SK-N-SH (cell line): ENCODE results near the gene NIT1. TPM values are rescaled to one million over a fixed set of nuclear protein-coding genes. Genes with fewer than 3 reads are reported as not detected.

Source experiments
- CTCF ChIA-PET: fragments of 300-600, 350-600 bp; formaldehyde crosslinking; extraction: SDS; loops from one replicate; lab custom pipeline; 2021; lab: Yijun Ruan, JAX
- POLR2A ChIA-PET: fragments of 350-600 bp; sonication (Branson Sonifier 250); formaldehyde crosslinking; extraction: SDS; loops from one replicate; lab custom pipeline; 2020; ENCODE audit warnings: antibody characterized with exemption, inconsistent platforms; lab: Yijun Ruan, JAX
- DNase-seq: peaks from one replicate; pipeline ENCODE4 v3.0.0; 2012
- H2AFZ ChIP-seq: fragments of 200-600 bp; sonication (generic); 2 replicates; pipeline ENCODE4 v1.8.1; 2016; ENCODE audit warnings: antibody characterized with exemption, mild to moderate bottlenecking, low read depth
- H3F3A ChIP-seq: fragments of 200-600 bp; sonication (generic); replicated peaks from 2 replicates; pipeline ENCODE3; 2016; ENCODE audit warnings: antibody characterized with exemption, mild to moderate bottlenecking; ENCODE audit not compliant: insufficient read depth
- H3K27ac ChIP-seq, 2 experiments: fragments of 200-500 bp in 1 of 2; fragments of 200-600 bp in 1 of 2; sonication (Bioruptor generic) in 1 of 2; sonication (generic), shearing (Covaris generic) in 1 of 2; 2 replicates each; pipeline versions ENCODE4 v1.5.1 to v1.6.1; 2014 to 2016; ENCODE audit warnings: low read depth in 2 of 2, inconsistent platforms in 1 of 2, low read length in 1 of 2, mild to moderate bottlenecking in 1 of 2, mixed read lengths in 1 of 2
- H3K27me3 ChIP-seq: fragments of 200-600 bp; sonication (generic), shearing (Covaris generic); 2 replicates; pipeline ENCODE4 v1.6.1; 2016; ENCODE audit warnings: mixed run types; ENCODE audit not compliant: insufficient read depth
- H3K36me3 ChIP-seq, 2 experiments: fragments of 200-500 bp in 1 of 2; fragments of 200-600 bp in 1 of 2; sonication (Bioruptor generic) in 1 of 2; sonication (generic) in 1 of 2; replicated peaks in 1 of 2; 2 replicates each; pipeline versions ENCODE3 to v1.5.1; 2014 to 2016; ENCODE audit warnings: low read length in 1 of 2, mild to moderate bottlenecking in 1 of 2; ENCODE audit not compliant: insufficient read depth in 2 of 2, control insufficient read depth in 1 of 2
- H3K4me1 ChIP-seq, 2 experiments: fragments of 200-500 bp in 1 of 2; fragments of 200-600 bp in 1 of 2; sonication (Bioruptor generic) in 1 of 2; sonication (generic), shearing (Covaris generic) in 1 of 2; 2 replicates each; pipeline versions ENCODE4 v1.5.1 to v1.6.1; 2014 to 2016; ENCODE audit warnings: low read depth in 1 of 2, low read length in 1 of 2, mixed run types in 1 of 2; ENCODE audit not compliant: insufficient read depth in 2 of 2, control insufficient read depth in 1 of 2
- H3K4me2 ChIP-seq: fragments of 200-600 bp; sonication (generic), shearing (Covaris generic); 2 replicates; pipeline ENCODE4 v1.6.1; 2017; ENCODE audit warnings: mixed run types
- H3K4me3 ChIP-seq, 2 experiments: fragments of 200-500 bp in 1 of 2; fragments of 200-600 bp in 1 of 2; sonication (Bioruptor generic) in 1 of 2; sonication (generic), shearing (Covaris generic) in 1 of 2; 2 replicates each; pipeline versions ENCODE4 v1.5.1 to v1.8.1; 2014 to 2016; ENCODE audit warnings: low read depth in 2 of 2, inconsistent platforms in 1 of 2, low read length in 1 of 2, mild to moderate bottlenecking in 1 of 2, mixed read lengths in 1 of 2, moderate library complexity in 1 of 2
- H3K79me2 ChIP-seq: fragments of 200-600 bp; sonication (generic); 2 replicates; pipeline ENCODE4 v1.8.1; 2017; ENCODE audit warnings: mild to moderate bottlenecking; ENCODE audit not compliant: insufficient read depth
- H3K9ac ChIP-seq: fragments of 200-600 bp; sonication (generic); 2 replicates; pipeline ENCODE4 v1.6.1; 2017; ENCODE audit warnings: mixed run types
- H3K9me2 ChIP-seq: fragments of 200-600 bp; sonication (generic); 2 replicates; pipeline ENCODE4 v1.6.1; 2017; ENCODE audit warnings: mixed run types
- H3K9me3 ChIP-seq: fragments of 200-600 bp; sonication (generic); 2 replicates; pipeline ENCODE4 v1.6.1; 2017; ENCODE audit warnings: mixed run types, mild to moderate bottlenecking, moderate library complexity
- H4K20me1 ChIP-seq: fragments of 200-600 bp; sonication (generic); 2 replicates; pipeline ENCODE4 v1.6.1; 2017; ENCODE audit warnings: mild to moderate bottlenecking, mixed run types; ENCODE audit not compliant: insufficient read depth
- EP300 ChIP-seq, 2 experiments: IDR thresholded peaks; 2 replicates each; pipeline versions ENCODE4 v1.4.0 to v1.6.1; 2012; ENCODE audit warnings: borderline replicate concordance in 1 of 2, low read depth in 1 of 2, low read length in 1 of 2
- EZH2phosphoT487 ChIP-seq: fragments of 200-600 bp; sonication (generic); IDR thresholded peaks from 2 replicates; pipeline ENCODE4 v1.6.1; 2017; ENCODE audit warnings: low read depth, mixed run types, mild to moderate bottlenecking, antibody characterized with exemption, moderate library complexity, borderline replicate concordance
- FOXJ3 ChIP-seq: sonication (generic); formaldehyde crosslinking; IDR thresholded peaks from 2 replicates; pipeline ENCODE4 v1.5.1; 2020; ENCODE audit warnings: mild to moderate bottlenecking, missing genetic modification reagents
- FOXM1 ChIP-seq: IDR thresholded peaks from 2 replicates; pipeline ENCODE4 v1.4.0; 2012; ENCODE audit warnings: low read depth, mild to moderate bottlenecking
- MAX ChIP-seq: IDR thresholded peaks from 2 replicates; pipeline ENCODE4 v1.4.0; 2012; ENCODE audit warnings: low read depth
- MEF2A ChIP-seq: IDR thresholded peaks from 2 replicates; pipeline ENCODE4 v1.4.0; 2012; ENCODE audit warnings: low read depth, borderline replicate concordance
- NFIC ChIP-seq: IDR thresholded peaks from 2 replicates; pipeline ENCODE4 v1.4.0; 2012; ENCODE audit warnings: borderline replicate concordance
- NRF1 ChIP-seq: IDR thresholded peaks from 2 replicates; pipeline ENCODE4 v1.6.1; 2012; ENCODE audit warnings: low read depth, mild to moderate bottlenecking, low read length
- PBX3 ChIP-seq: IDR thresholded peaks from 2 replicates; pipeline ENCODE4; 2012
- POLR2AphosphoS5 ChIP-seq: IDR thresholded peaks from 2 replicates; pipeline ENCODE4 v1.6.1; 2012; ENCODE audit warnings: low read depth, low read length
- REST ChIP-seq: IDR thresholded peaks from 2 replicates; pipeline ENCODE4 v1.6.1; 2012; ENCODE audit warnings: mild to moderate bottlenecking, low read depth, low read length, moderate library complexity
- SIN3A ChIP-seq: IDR thresholded peaks from 2 replicates; pipeline ENCODE4 v1.6.1; 2012; ENCODE audit warnings: low read depth, mild to moderate bottlenecking, low read length, moderate library complexity, borderline replicate concordance
- TCF12 ChIP-seq: IDR thresholded peaks from 2 replicates; pipeline ENCODE4 v1.4.0; 2012
- USF1 ChIP-seq: IDR thresholded peaks from 2 replicates; pipeline ENCODE4 v1.4.0; 2012; ENCODE audit warnings: low read depth, borderline replicate concordance
- WGBS: methylation state at CpG from one replicate; pipeline ENCODE4 v1.1.6; 2017; ENCODE audit warnings: low lambda C conversion rate; 5-methylcytosine and 5-hydroxymethylcytosine counted together
- polyA plus RNA-seq, 3 experiments: library from polyadenylated mRNA; depleted of rRNA; stranded (reverse); fragments of >200 nt; gene quantifications; 2 replicates each; pipeline ENCODE4 v1.2.3, GENCODE V29; 2012

Gene NIT1
- polyA plus RNA-seq, 1 of the 3 experiments (the other 2 are of a cell fraction): 38.7 TPM

GRCh38 chr1:161153176-161153575 is 35.3 kb downstream of the NIT1 start:
- H3K4me1 ChIP-seq: peaks cover 0 to 4% of the 10 kb centered on the region in 2 experiments; a peak in 3 of 4 replicates
- POLR2A ChIA-PET: interaction anchor here (0.6 to 1.3 kb wide), 5 partner anchors 13 to 108 kb away, joined by 3 to 12 read pairs (median 3); partner anchors contain the start of genes DEDD, KLHDC9, PPOX and USF1
- 27% methylated on average over 9 of the region's 9 CpGs for WGBS

More at GRCh38 chr1:161153176-161153575, 35.3 kb downstream of the NIT1 start:
- peak overlapping the region; percentile 97 for H3K27ac ChIP-seq
- H4K20me1 ChIP-seq: no peaks in the 10 kb centered on the region
- CTCF ChIA-PET: interaction anchor here (0.8 to 1.6 kb wide), 4 partner anchors 10 to 81 kb away, joined by 3 to 5 read pairs (median 4); no protein-coding TSS in a partner anchor
- no peaks in the 10 kb centered on the region for H3K27me3 ChIP-seq
- no peaks in the 10 kb centered on the region for H3K9me3 ChIP-seq
- H3F3A ChIP-seq: no peaks in the 10 kb centered on the region
- no peak for DNase-seq
- peak overlapping the region; percentile 97; the same call in 1 of the 2 replicates for H3K9ac ChIP-seq
- H2AFZ ChIP-seq: peak overlapping the region; percentile 93
- peak overlapping the region; percentile 77; the same call in 1 of the 2 replicates for H3K4me2 ChIP-seq
- peaks cover 4 to 14% of the 10 kb centered on the region in 2 experiments for H3K36me3 ChIP-seq
- peaks cover 16% of the 10 kb centered on the region for H3K79me2 ChIP-seq
- H3K4me3 ChIP-seq: peak overlapping the region; percentile 61 to 98
- TF ChIP-seq SIN3A (no peak), EZH2phosphoT487 (no peak), REST (no peak), POLR2AphosphoS5 (no peak), NFIC (no peak), FOXJ3 (CRISPR knock-in tag) (no peak), EP300 (IDR thresholded peaks at IDR 0.05; ENCODE audit: borderline replicate concordance in 1 of 2, low read depth in 1 of 2, low read length in 1 of 2) (no peak), NRF1 (no peak), MAX (no peak), USF1 (no peak), MEF2A (no peak), FOXM1 (no peak), TCF12 (no peak), PBX3 (no peak)
- H3K9me2 ChIP-seq: no peaks in the 10 kb centered on the region
